ENCODE measurements around the gene SGMS1. TPM values are rescaled to one million over a fixed set of nuclear protein-coding genes. Genes with fewer than 3 reads are reported as not detected.

The SGMS1 gene
- total RNA-seq, 2 donors from 2014 or later, result 67.0 to 68.2 TPM

DNA sequence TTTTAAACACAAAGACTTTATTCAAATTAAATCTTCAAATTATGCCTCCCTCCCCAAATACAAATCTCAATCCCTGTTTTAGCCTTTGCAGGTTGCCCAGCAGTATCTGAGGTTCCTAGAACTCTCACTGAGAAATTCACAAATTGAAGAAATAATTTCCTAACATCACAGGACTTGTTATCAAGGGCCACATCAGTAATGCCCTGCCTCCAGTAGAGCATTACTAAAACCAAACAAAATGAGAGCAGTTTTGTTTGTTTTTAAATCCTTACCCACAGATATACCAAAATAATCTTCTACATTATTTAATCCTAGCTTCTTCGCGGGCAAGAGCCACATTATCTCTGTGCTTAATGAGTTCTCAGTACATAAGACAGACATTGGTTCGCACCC lies 152.2 kb downstream of the SGMS1 start:
- DNase-seq (ENCODE audit: low spot score), result no peak

GRCh38 chr10:50470798-50471582 lies 152.8 kb downstream of the SGMS1 start:
- 50% methylated on average over 6 of the region's 6 CpGs for WGBS
- intact Hi-C loops (cut with DNase I), result no loop called here
- no peak for TF ChIP-seq POLR2A (IDR thresholded peaks at IDR 0.05)
- TF ChIP-seq POLR2AphosphoS5 (IDR thresholded peaks at IDR 0.05), result peak; percentile 65
- H3K4me3 ChIP-seq, result no peak overlapping the region
- H3K27ac ChIP-seq, result peak overlapping the region in 1 of 2 donors; percentile 41
- no peaks in the 10 kb centered on the region for H3K9me3 ChIP-seq
- no peaks in the 10 kb centered on the region for H3K27me3 ChIP-seq (replicated peaks; ENCODE audit: insufficient read depth)
- DNase-seq (ENCODE audit: low spot score), result peak; percentile 64
- no peaks in the 10 kb centered on the region for H3K36me3 ChIP-seq
- H3K4me1 ChIP-seq (replicated peaks), result peaks cover 11% of the 10 kb centered on the region

More for the DNA sequence above, 152.2 kb downstream of the SGMS1 start:
- H3K36me3 ChIP-seq, result no peaks in the 10 kb centered on the region
- WGBS, result 43% methylated on average over 3 of the region's 3 CpGs
- no peaks in the 10 kb centered on the region for H3K9me3 ChIP-seq
- no peak for TF ChIP-seq POLR2A (IDR thresholded peaks at IDR 0.05)
- TF ChIP-seq CTCF (IDR thresholded peaks at IDR 0.05), result no peak
- TF ChIP-seq POLR2AphosphoS5 (IDR thresholded peaks at IDR 0.05), result no peak
- intact Hi-C loops (cut with DNase I), result no loop called here
- peak overlapping the region in 1 of 2 donors; percentile 41 for H3K27ac ChIP-seq
- no peaks in the 10 kb centered on the region for H3K27me3 ChIP-seq (replicated peaks; ENCODE audit: insufficient read depth)
- H3K4me1 ChIP-seq (replicated peaks), result peaks cover 11% of the 10 kb centered on the region
- H3K4me3 ChIP-seq, result no peak overlapping the region

DNA sequence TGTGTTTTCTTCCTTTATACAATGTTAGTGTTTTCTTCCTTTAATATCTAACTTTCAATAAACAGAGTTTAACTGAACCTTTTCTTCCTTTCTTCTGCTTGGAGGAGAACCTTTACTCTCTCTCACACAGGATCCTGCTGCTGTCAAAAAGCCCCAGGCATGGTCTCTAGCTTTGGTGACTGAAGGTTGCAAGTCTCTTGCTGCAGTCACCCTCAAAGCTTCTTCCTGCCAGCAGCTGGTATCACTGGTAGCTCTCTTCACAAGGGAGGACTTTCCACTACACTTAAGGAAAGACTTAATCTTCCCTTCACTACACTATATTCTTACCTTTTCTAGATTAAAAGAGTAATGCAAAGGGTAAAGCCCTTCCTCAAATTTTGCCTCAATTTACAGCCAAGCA lies 153.4 kb downstream of the SGMS1 start:
- no peaks in the 10 kb centered on the region for H3K36me3 ChIP-seq
- no peaks in the 10 kb centered on the region for H3K9me3 ChIP-seq
- peaks cover 11% of the 10 kb centered on the region for H3K4me1 ChIP-seq (replicated peaks)
- no peak overlapping the region for H3K4me3 ChIP-seq
- peak overlapping the region in 1 of 2 donors; percentile 41 for H3K27ac ChIP-seq
- TF ChIP-seq CTCF (IDR thresholded peaks at IDR 0.05), result no peak
- no peak for TF ChIP-seq POLR2AphosphoS5 (IDR thresholded peaks at IDR 0.05)
- no peak for TF ChIP-seq POLR2A (IDR thresholded peaks at IDR 0.05)
- no peak for DNase-seq (ENCODE audit: low spot score)
- H3K27me3 ChIP-seq (replicated peaks; ENCODE audit: insufficient read depth), result no peaks in the 10 kb centered on the region
- intact Hi-C loops (cut with DNase I), result no loop called here

DNA sequence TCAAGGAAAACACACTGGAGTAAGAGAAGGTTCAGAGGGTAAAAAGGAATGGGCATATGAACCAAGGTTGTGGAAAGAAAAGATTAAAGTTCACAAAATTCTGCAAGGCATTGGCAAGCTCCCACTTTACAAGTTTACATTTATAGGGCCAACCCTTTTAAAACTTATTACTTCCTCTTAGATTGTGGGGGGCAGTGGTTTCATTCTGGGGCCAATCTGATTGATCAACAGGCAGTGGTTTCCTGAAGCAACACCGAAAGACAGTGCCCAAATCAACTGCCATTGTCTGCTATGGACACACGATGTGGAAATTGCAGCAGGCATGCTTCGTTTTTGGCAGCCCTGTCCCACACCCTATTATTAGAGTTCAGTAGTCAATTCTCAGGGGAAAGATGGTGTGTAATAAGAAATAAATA lies 154.0 kb downstream of the SGMS1 start:
- H3K27ac ChIP-seq, result peak overlapping the region in 1 of 2 donors; percentile 41

GRCh38 chr10:50469288-50469687 lies 154.5 kb downstream of the SGMS1 start:
- no peaks in the 10 kb centered on the region for H3K27me3 ChIP-seq (replicated peaks; ENCODE audit: insufficient read depth)
- H3K4me3 ChIP-seq, result no peak overlapping the region
- H3K4me1 ChIP-seq (replicated peaks), result peaks cover 11% of the 10 kb centered on the region
- TF ChIP-seq POLR2AphosphoS5 (IDR thresholded peaks at IDR 0.05) (no peak), CTCF (IDR thresholded peaks at IDR 0.05) (no peak), POLR2A (IDR thresholded peaks at IDR 0.05) (no peak)
- no peaks in the 10 kb centered on the region for H3K9me3 ChIP-seq
- peak overlapping the region in 1 of 2 donors; percentile 41 for H3K27ac ChIP-seq
- 86% methylated on average over 1 of the region's 1 CpG for WGBS
- DNase-seq (ENCODE audit: low spot score), result no peak
- H3K36me3 ChIP-seq, result no peaks in the 10 kb centered on the region
- intact Hi-C loops (cut with DNase I), result no loop called here

More for the DNA sequence above, 154.0 kb downstream of the SGMS1 start:
- Histone ChIP-seq H3K4me1 (replicated peaks) (peaks cover 11% of the 10 kb centered on the region), H3K27me3 (replicated peaks; ENCODE audit: insufficient read depth) (no peaks in the 10 kb centered on the region), H3K4me3 (no peak overlapping the region), H3K36me3 (no peaks in the 10 kb centered on the region), H3K9me3 (no peaks in the 10 kb centered on the region)
- TF ChIP-seq CTCF (IDR thresholded peaks at IDR 0.05) (no peak), POLR2AphosphoS5 (IDR thresholded peaks at IDR 0.05) (no peak), POLR2A (IDR thresholded peaks at IDR 0.05) (no peak)
- no peak for DNase-seq (ENCODE audit: low spot score)
- intact Hi-C loops (cut with DNase I), result no loop called here
- WGBS, result 13% methylated on average over 3 of the region's 3 CpGs

Data from prostate gland (tissue), 2 donors.